Measurements from ENCODE around the gene ATOH8.

- TF ChIP-seq YY1 (IDR thresholded peaks at IDR 0.05; ENCODE audit: insufficient read depth, insufficient read length) (no peak), SUZ12 (IDR thresholded peaks at IDR 0.05; ENCODE audit: extremely low read depth, insufficient read depth, insufficient read length) (no peak)
Measured at GRCh38 chr2:85804583-85804982, 50.8 kb downstream of the ATOH8 start.

All from NT2/D1 (cell line).